GM21737 (cell line): ENCODE data around the gene HPS6.
"Not testable (repeated sequence)": the region's sequence is repeated elsewhere in the genome, so short reads cannot be mapped to it uniquely, and the experiment has no call there.

Source experiments
- ATAC-seq: cut with Tn5 transposase; IDR thresholded peaks from one replicate; pipeline ENCODE4 v1.9.1; 2021; ENCODE audit warnings: mild to moderate bottlenecking, moderate library complexity; ENCODE audit not compliant: unreplicated experiment

HPS6 gene

GRCh38 chr10:102064868-102065560 is at the start of gene HPS6:
Gene HPS6 (plus strand): TSS chr10:102065349. CDS start chr10:102065475, 126 bp downstream.
- ATAC-seq, result peak; percentile 97

- no peak for ATAC-seq
These were observed 48.7 kb upstream of the HPS6 start for GRCh38 chr10:102016416-102016815.

- no peak for ATAC-seq
These were observed 47.9 kb upstream of the HPS6 start for GRCh38 chr10:102017295-102017694.

- no peak for ATAC-seq
These were observed 44.2 kb upstream of the HPS6 start for GRCh38 chr10:102020938-102021337.

GRCh38 chr10:102024799-102025198 is 40.4 kb upstream of the HPS6 start:
- no peak for ATAC-seq

- ATAC-seq, result no peak
These were observed 37.9 kb upstream of the HPS6 start for GRCh38 chr10:102027261-102027660.

- ATAC-seq, result no peak
These were observed 31.4 kb upstream of the HPS6 start for GRCh38 chr10:102033787-102034186.

GRCh38 chr10:102035807-102036206 is 29.3 kb upstream of the HPS6 start:
- ATAC-seq, result not testable (repeated sequence)

- no peak for ATAC-seq
These were observed 26.7 kb upstream of the HPS6 start for GRCh38 chr10:102038410-102038809.

- ATAC-seq, result no peak
These were observed 24.7 kb upstream of the HPS6 start for GRCh38 chr10:102040305-102041050.

- no peak for ATAC-seq
These were observed 19.9 kb upstream of the HPS6 start for GRCh38 chr10:102045292-102045691.

GRCh38 chr10:102046095-102046494 is 19.1 kb upstream of the HPS6 start:
- no peak for ATAC-seq

GRCh38 chr10:102054881-102055646 is 10.1 kb upstream of the HPS6 start:
- ATAC-seq, result not testable (repeated sequence)

GRCh38 chr10:102055647-102056419 is 9.3 kb upstream of the HPS6 start, which contains the start of gene ARMH3:
Gene ARMH3 (minus strand): TSS chr10:102056173. CDS start chr10:102040114, 16,059 bp downstream.
- peak; percentile 96 for ATAC-seq

- no peak for ATAC-seq
These were observed 5.2 kb upstream of the HPS6 start for GRCh38 chr10:102059987-102060386.

GRCh38 chr10:102064503-102064867 is 664 bp upstream of the HPS6 start:
- ATAC-seq, result no peak

- peak; percentile 14 for ATAC-seq
These were observed 631 bp downstream of the HPS6 start for GRCh38 chr10:102065561-102066398.

- no peak for ATAC-seq
These were observed 1.4 kb downstream of the HPS6 start for GRCh38 chr10:102066399-102067088.
